Astrocyte (in vitro differentiated cells and primary cell): ENCODE data around the gene SARS1.

ENCODE experiments used
- EZH2 ChIP-seq: IDR thresholded peaks from 2 replicates; pipeline ENCODE4 v1.6.1; 2012; ENCODE audit warnings: mild to moderate bottlenecking, low read length, inconsistent platforms; ENCODE audit not compliant: insufficient read depth
- TF ChIP-seq, protein P1 (sequence below): IDR thresholded peaks from 2 replicates; pipeline ENCODE4 v1.5.1; 2011; ENCODE audit warnings: low read depth, mild to moderate bottlenecking, inconsistent platforms, low read length, moderate library complexity; ENCODE audit not compliant: insufficient read depth

DNA sequence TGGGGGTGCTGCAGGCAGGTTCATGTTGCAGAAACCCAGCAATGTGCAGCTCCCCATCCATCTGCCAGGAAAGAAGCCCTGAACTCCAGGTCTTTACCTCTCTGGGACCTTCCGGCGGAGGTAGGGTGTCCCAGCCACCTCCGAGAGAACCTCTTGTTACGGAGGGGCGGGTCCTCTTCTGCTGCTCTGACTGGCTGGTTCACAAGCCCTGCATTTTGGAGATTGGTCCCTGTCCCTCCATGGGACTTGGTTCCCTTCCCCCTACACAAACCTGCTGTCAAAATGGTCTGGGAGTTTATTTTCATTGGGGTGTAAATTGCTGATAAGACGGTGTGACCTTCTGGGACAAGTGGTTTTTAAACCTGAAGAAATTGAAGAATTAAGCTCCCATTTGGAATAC is 27.6 kb downstream of the SARS1 start:
- TF ChIP-seq, protein P1, sequence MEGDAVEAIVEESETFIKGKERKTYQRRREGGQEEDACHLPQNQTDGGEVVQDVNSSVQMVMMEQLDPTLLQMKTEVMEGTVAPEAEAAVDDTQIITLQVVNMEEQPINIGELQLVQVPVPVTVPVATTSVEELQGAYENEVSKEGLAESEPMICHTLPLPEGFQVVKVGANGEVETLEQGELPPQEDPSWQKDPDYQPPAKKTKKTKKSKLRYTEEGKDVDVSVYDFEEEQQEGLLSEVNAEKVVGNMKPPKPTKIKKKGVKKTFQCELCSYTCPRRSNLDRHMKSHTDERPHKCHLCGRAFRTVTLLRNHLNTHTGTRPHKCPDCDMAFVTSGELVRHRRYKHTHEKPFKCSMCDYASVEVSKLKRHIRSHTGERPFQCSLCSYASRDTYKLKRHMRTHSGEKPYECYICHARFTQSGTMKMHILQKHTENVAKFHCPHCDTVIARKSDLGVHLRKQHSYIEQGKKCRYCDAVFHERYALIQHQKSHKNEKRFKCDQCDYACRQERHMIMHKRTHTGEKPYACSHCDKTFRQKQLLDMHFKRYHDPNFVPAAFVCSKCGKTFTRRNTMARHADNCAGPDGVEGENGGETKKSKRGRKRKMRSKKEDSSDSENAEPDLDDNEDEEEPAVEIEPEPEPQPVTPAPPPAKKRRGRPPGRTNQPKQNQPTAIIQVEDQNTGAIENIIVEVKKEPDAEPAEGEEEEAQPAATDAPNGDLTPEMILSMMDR: no peak
- no peak for TF ChIP-seq EZH2
